OCI-LY1 (cell line): Measurements from ENCODE around the gene KRTAP19-1.

ENCODE experiments used
- CTCF ChIP-seq: fragments of 200-600 bp; sonication (generic), shearing (Covaris generic); IDR thresholded peaks from 2 replicates; pipeline ENCODE4 v1.5.1; 2017; ENCODE audit warnings: mild to moderate bottlenecking, antibody characterized with exemption, low read length, moderate library complexity, mixed read lengths
- EZH2 ChIP-seq: fragments of 200-600 bp; sonication (generic), shearing (Covaris generic); IDR thresholded peaks from 2 replicates; pipeline ENCODE4 v1.8.0; 2017; ENCODE audit warnings: borderline replicate concordance, mixed run types, mild to moderate bottlenecking, antibody characterized with exemption, low read length, moderate library complexity, mixed read lengths

- no peak for TF ChIP-seq CTCF
- no peak for TF ChIP-seq EZH2
Measured at GRCh38 chr21:30437010-30437565, 43.1 kb downstream of the KRTAP19-1 start.
